Upper lobe of left lung (tissue), 4 donors: ENCODE data around the gene PRDM7.

Experiments
- CTCF ChIP-seq, 6 experiments: fragments of 450-650 bp in 4 of 6; fragments of 200-600 bp in 2 of 6; sonication (generic) in 2 of 6; IDR thresholded peaks; one replicate each; pipeline ENCODE4 v1.5.1; 2016 to 2019; ENCODE audit warnings: antibody characterized with exemption in 6 of 6
- EP300 ChIP-seq, 4 donors: sonication (generic); formaldehyde crosslinking; IDR thresholded peaks; one replicate each; pipeline ENCODE4 v1.5.1; 2017; ENCODE audit warnings: antibody characterized with exemption in 4 of 4, control low read depth in 2 of 4
- POLR2A ChIP-seq, 4 donors: fragments of 450-650 bp; IDR thresholded peaks; one replicate each; pipeline ENCODE4 v1.5.1; 2016 to 2017; ENCODE audit warnings: antibody characterized with exemption in 4 of 4, mild to moderate bottlenecking in 2 of 4
- POLR2AphosphoS5 ChIP-seq, 2 donors: sonication (generic); formaldehyde crosslinking; IDR thresholded peaks; one replicate each; pipeline ENCODE4 v1.5.1; 2017; ENCODE audit warnings: antibody characterized with exemption in 2 of 2

DNA sequence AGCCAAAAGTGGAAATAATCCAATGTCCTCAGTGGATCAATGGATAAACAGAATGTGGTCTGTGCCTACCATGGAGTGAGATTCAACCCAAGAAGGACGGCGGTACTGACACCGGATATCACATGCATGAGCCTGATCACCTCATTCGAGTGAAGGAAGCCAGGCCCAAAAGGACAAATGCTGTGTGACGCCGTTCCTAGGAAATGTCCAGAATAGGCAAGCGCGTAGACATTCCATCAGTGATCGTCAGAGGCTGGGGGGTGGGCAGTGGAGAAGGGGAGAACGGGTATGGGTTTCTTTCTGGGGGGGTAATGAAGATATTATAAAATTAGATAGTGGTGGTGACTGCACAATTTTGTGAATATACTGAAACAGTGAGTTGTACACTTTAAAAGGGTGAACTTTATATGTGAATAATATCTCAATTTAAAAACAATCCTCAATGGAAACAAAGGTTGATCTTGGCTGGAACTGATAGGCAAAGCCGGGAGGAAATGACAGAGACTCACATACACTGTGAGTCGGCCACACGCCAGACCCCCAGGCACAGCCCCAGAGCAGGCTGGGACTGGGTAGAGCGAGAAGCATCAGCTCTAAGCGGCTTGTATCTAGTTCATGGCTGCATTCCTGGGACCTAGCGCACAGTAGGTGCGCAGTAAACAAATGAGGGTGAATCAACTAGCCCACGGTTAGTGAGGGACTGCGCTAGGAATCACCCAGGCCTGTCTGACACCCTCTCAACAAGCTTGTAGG lies 61.4 kb downstream of the PRDM7 start:
- TF ChIP-seq CTCF (IDR thresholded peaks at IDR 0.05) (no peak), POLR2A (IDR thresholded peaks at IDR 0.05) (no peak), POLR2AphosphoS5 (IDR thresholded peaks at IDR 0.05) (no peak), EP300 (IDR thresholded peaks at IDR 0.05) (no peak)
